OCI-LY3 (cell line): ENCODE data around the gene PARN.
A peak's percentile ranks its signal among the peaks of the same experiment; 100 is the strongest.

Source experiments
- H2AFZ ChIP-seq: fragments of 200-600, 300-600 bp; shearing (Covaris generic); 2 replicates; pipeline ENCODE4 v1.6.0; 2014; ENCODE audit warnings: antibody characterized with exemption, low read depth, low read length
- H3K27ac ChIP-seq: fragments of 200-600, 300-600 bp; sonication (generic); 2 replicates; pipeline ENCODE4 v1.5.1; 2014; ENCODE audit warnings: mild to moderate bottlenecking, low read length, moderate library complexity, mixed read lengths
- H3K27me3 ChIP-seq: fragments of 200-600, 300-600 bp; sonication (generic); 2 replicates; pipeline ENCODE4 v1.6.1; 2014; ENCODE audit warnings: low read depth, low read length, mixed read lengths
- H3K36me3 ChIP-seq: fragments of 200-600, 300-600 bp; sonication (generic); replicated peaks from 2 replicates; pipeline ENCODE3; 2014; ENCODE audit warnings: low read depth, low read length, mixed read lengths
- H3K4me1 ChIP-seq: fragments of 300-600, 200-600 bp; sonication (generic); 2 replicates; pipeline ENCODE4 v1.6.1; 2014; ENCODE audit warnings: low read length, mixed read lengths
- H3K4me2 ChIP-seq: fragments of 200-600, 300-600 bp; sonication (generic); 2 replicates; pipeline ENCODE4 v1.6.1; 2014; ENCODE audit warnings: low read length, mixed read lengths
- H3K4me3 ChIP-seq: fragments of 300-600, 200-600 bp; sonication (generic); 2 replicates; pipeline ENCODE4 v1.5.1; 2014; ENCODE audit warnings: antibody characterized with exemption, mild to moderate bottlenecking, low read length, moderate library complexity
- H3K79me2 ChIP-seq: fragments of 300-600, 200-600 bp; shearing (Covaris generic); 2 replicates; pipeline ENCODE4 v1.6.1; 2014; ENCODE audit warnings: mild to moderate bottlenecking, low read length, mixed read lengths
- H3K9ac ChIP-seq: fragments of 300-600, 200-600 bp; shearing (Covaris generic); 2 replicates; pipeline ENCODE4 v1.6.0; 2014; ENCODE audit warnings: mild to moderate bottlenecking, low read length, moderate library complexity
- H3K9me3 ChIP-seq: fragments of 200-600, 300-600 bp; shearing (Covaris generic); 2 replicates; pipeline ENCODE4 v1.6.1; 2014; ENCODE audit warnings: low read length, mixed read lengths; ENCODE audit not compliant: insufficient read depth
- H4K20me1 ChIP-seq: fragments of 200-600, 300-600 bp; sonication (generic); 2 replicates; pipeline ENCODE4 v1.6.1; 2016; ENCODE audit warnings: low read length, mixed read lengths; ENCODE audit not compliant: insufficient read depth
- CTCF ChIP-seq: fragments of 200-600, 300-600 bp; sonication (generic); IDR thresholded peaks from 2 replicates; pipeline ENCODE4 v1.5.1; 2014; ENCODE audit warnings: antibody characterized with exemption, low read length, low read depth
- EZH2phosphoT487 ChIP-seq: fragments of 200-600 bp; shearing (Covaris generic); IDR thresholded peaks from 2 replicates; pipeline ENCODE4 v1.6.1; 2018; ENCODE audit warnings: antibody characterized with exemption, mixed run types, low read depth

The PARN gene

GRCh38 chr16:14564861-14565687 is 65.0 kb downstream of the PARN start:
- Histone ChIP-seq H3K79me2 (no peaks in the 10 kb centered on the region), H4K20me1 (0 out of 2 replicates have a peak, but pooled peaks cover under 1% of the 10 kb centered on the region), H3K36me3 (no peaks in the 10 kb centered on the region), H3K9me3 (no peaks in the 10 kb centered on the region), H2AFZ (peak overlapping the region; percentile 32; the same call in 1 of the 2 replicates), H3K27me3 (no peaks in the 10 kb centered on the region), H3K27ac (peak overlapping the region; percentile 23; the same call in 1 of the 2 replicates), H3K4me3 (peak overlapping the region; percentile 75), H3K9ac (peak overlapping the region; percentile 58), H3K4me2 (peak overlapping the region; percentile 87), H3K4me1 (peaks cover 15% of the 10 kb centered on the region)
- no peak for TF ChIP-seq CTCF
- no peak for TF ChIP-seq EZH2phosphoT487

- H3K4me3 ChIP-seq: peak overlapping the region; percentile 75
- TF ChIP-seq CTCF (no peak), EZH2phosphoT487 (no peak)
- 0 out of 2 replicates have a peak, but pooled peaks cover 4% of the 10 kb centered on the region for H3K79me2 ChIP-seq
- H3K4me2 ChIP-seq: peak overlapping the region; percentile 87
- no peaks in the 10 kb centered on the region for H3K9me3 ChIP-seq
- H3K36me3 ChIP-seq: peaks cover 3% of the 10 kb centered on the region
- H2AFZ ChIP-seq: peak overlapping the region; percentile 32; the same call in 1 of the 2 replicates
- peaks cover 15% of the 10 kb centered on the region for H3K4me1 ChIP-seq
- no peaks in the 10 kb centered on the region for H3K27me3 ChIP-seq
- H3K9ac ChIP-seq: peak overlapping the region; percentile 58
- H4K20me1 ChIP-seq: 0 out of 2 replicates have a peak, but pooled peaks cover 5% of the 10 kb centered on the region
- no peak overlapping the region for H3K27ac ChIP-seq
Observed at GRCh38 chr16:14564323-14564722, 65.7 kb downstream of the PARN start.

- Histone ChIP-seq H3K4me2 (no peak overlapping the region), H3K9me3 (no peaks in the 10 kb centered on the region), H3K4me3 (no peak overlapping the region), H3K4me1 (peaks cover 17% of the 10 kb centered on the region), H3K27ac (no peak overlapping the region), H4K20me1 (0 out of 2 replicates have a peak, but pooled peaks cover 5% of the 10 kb centered on the region), H3K9ac (no peak overlapping the region), H3K79me2 (0 out of 2 replicates have a peak, but pooled peaks cover 4% of the 10 kb centered on the region), H2AFZ (no peak overlapping the region), H3K36me3 (peaks cover 3% of the 10 kb centered on the region), H3K27me3 (no peaks in the 10 kb centered on the region)
- TF ChIP-seq EZH2phosphoT487: no peak
- TF ChIP-seq CTCF: no peak
Observed at GRCh38 chr16:14562691-14563491, 67.2 kb downstream of the PARN start.

- TF ChIP-seq CTCF: no peak
- no peak for TF ChIP-seq EZH2phosphoT487
- Histone ChIP-seq H2AFZ (no peak overlapping the region), H3K9ac (no peak overlapping the region), H3K79me2 (0 out of 2 replicates have a peak, but pooled peaks cover 4% of the 10 kb centered on the region), H4K20me1 (0 out of 2 replicates have a peak, but pooled peaks cover 5% of the 10 kb centered on the region), H3K36me3 (peaks cover 5% of the 10 kb centered on the region), H3K9me3 (no peaks in the 10 kb centered on the region), H3K27me3 (no peaks in the 10 kb centered on the region), H3K4me2 (no peak overlapping the region), H3K4me1 (peaks cover 19% of the 10 kb centered on the region), H3K4me3 (no peak overlapping the region), H3K27ac (no peak overlapping the region)
Observed at GRCh38 chr16:14560523-14560922, 69.5 kb downstream of the PARN start.
